ENCODE data around the gene NOC2L. TPM values are rescaled to one million over a fixed set of nuclear protein-coding genes. Genes with fewer than 3 reads are reported as not detected.

The NOC2L gene
- total RNA-seq, 1 donor from 2014 or later: 46.5 TPM

DNA sequence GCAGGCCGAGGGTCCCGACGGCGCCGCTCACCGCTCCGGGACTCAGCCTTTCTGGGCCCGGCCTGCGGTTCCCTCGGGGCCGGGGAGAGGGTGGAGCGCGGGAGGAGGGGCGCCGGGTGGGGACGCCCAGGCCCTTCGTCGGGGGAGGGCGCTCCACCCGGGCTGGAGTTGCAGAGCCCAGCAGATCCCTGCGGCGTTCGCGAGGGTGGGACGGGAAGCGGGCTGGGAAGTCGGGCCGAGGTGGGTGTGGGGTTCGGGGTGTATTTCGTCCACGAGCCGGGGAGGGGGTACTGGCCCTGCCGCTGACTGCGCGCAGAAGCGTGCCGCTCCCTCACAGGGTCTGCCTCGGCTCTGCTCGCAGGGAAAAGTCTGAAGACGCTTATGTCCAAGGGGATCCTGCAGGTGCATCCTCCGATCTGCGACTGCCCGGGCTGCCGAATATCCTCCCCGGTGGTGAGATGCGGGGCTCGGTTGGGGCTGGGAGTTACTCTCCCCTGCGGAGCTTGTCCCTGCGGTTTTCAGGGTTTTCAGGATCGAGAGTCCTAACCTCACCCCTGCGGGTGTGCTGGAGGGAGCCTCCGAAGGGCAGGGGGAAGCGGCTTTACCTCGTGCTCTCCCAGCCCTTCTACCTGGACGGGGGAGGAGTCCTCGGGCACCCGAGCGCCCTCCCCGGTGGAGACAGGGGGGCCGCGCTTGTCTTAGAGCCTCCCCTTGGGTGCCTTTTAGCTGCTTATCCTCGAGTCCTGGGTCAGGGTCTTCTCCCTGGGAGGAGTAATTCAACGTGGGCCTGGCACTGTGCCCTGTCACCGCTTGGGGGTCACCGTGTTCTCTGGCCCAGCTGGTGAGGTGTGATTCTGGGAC is 33.3 kb downstream of the NOC2L start:
- Histone ChIP-seq H3K4me1 (peaks cover 29% of the 10 kb centered on the region), H3K27me3 (ENCODE audit: low read depth) (peaks cover 71% of the 10 kb centered on the region), H3K4me3 (peak overlapping the region; percentile 53), H3K9me3 (no peaks in the 10 kb centered on the region), H3K36me3 (no peaks in the 10 kb centered on the region), H3K27ac (no peak overlapping the region)
- DNase-seq (no peak), ATAC-seq (no peak)
- TF ChIP-seq, protein P1, sequence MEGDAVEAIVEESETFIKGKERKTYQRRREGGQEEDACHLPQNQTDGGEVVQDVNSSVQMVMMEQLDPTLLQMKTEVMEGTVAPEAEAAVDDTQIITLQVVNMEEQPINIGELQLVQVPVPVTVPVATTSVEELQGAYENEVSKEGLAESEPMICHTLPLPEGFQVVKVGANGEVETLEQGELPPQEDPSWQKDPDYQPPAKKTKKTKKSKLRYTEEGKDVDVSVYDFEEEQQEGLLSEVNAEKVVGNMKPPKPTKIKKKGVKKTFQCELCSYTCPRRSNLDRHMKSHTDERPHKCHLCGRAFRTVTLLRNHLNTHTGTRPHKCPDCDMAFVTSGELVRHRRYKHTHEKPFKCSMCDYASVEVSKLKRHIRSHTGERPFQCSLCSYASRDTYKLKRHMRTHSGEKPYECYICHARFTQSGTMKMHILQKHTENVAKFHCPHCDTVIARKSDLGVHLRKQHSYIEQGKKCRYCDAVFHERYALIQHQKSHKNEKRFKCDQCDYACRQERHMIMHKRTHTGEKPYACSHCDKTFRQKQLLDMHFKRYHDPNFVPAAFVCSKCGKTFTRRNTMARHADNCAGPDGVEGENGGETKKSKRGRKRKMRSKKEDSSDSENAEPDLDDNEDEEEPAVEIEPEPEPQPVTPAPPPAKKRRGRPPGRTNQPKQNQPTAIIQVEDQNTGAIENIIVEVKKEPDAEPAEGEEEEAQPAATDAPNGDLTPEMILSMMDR (IDR thresholded peaks at IDR 0.05): no peak
- intact Hi-C loops (cut with DNase I): no loop called here

DNA sequence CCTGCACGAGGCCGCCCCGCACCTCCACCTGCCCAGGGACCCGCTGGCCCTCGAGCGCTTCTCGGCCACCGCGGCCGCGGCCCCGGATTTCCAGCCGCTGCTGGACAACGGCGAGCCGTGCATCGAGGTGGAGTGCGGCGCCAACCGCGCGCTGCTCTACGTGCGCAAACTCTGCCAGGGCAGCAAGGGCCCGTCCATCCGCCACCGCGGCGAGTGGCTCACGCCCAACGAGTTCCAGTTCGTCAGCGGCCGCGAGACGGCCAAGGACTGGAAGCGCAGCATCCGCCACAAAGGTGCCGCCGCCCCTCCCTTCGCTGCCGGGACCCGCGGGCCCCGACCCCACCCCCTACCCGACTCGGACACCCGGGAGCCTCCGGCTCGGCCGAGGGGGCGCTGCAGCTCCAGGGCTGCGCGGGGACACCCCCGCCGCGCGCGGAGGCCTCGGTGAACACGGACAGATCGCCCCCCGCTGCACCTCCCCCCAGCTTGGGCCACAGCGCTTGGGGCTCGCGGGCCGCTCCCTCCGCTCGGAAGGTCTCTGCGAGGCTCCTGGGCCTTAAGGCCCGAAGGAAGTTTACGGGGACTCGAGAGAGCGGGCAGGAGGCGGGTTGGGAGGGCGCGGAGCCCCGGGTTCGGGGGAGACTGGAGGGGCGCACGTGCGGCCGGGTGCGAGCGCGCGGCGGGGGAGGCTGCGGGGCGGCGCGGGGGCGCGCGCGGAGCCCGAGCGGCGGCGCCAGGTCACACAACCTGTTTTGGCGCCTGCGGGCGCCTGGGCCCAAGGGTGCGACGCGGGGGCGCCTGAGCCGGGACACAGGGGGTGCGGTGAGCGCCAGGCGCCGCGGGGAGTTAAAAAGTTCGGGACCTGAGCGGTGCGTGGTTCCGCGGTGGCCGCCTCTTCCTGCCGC is 34.1 kb downstream of the NOC2L start:
- no peaks in the 10 kb centered on the region for H3K36me3 ChIP-seq
- intact Hi-C loops (cut with DNase I): no loop called here
- H3K27ac ChIP-seq: no peak overlapping the region
- DNase-seq (no peak), ATAC-seq (peak in 1 of 2 donors; percentile 3)
- H3K27me3 ChIP-seq (ENCODE audit: low read depth): peaks cover 72% of the 10 kb centered on the region
- peaks cover 38% of the 10 kb centered on the region for H3K4me1 ChIP-seq
- peak overlapping the region; percentile 53 for H3K4me3 ChIP-seq
- TF ChIP-seq, protein P1 (IDR thresholded peaks at IDR 0.05): no peak
- H3K9me3 ChIP-seq: no peaks in the 10 kb centered on the region

DNA sequence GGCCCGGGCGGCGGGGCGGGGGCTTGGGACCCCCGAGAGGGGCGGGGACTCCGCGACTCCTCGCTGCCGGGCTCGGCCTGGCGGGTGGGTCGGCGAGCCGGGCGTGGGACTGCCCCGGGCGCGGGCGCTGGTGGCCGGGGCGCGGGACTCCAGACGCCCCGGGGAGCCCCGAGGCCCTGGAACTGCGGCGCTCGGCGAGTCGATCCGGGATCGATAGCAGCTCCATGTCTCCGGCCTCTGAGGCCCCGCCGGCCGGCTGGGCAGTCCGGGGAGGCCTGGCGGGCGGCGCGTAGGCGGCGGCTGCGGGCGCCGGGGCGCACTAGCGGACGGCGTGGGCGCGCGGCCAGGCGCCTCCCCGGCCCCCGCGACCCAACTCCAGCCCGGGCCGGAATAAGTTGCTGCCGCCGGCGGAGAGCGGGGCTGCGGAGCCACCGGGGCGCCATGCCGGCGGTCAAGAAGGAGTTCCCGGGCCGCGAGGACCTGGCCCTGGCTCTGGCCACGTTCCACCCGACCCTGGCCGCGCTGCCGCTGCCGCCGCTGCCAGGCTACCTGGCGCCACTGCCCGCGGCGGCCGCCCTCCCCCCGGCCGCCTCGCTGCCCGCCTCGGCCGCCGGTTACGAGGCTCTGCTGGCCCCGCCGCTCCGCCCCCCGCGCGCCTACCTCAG is 34.9 kb downstream of the NOC2L start:
- Histone ChIP-seq H3K4me3 (peak overlapping the region; percentile 53), H3K36me3 (no peaks in the 10 kb centered on the region), H3K9me3 (no peaks in the 10 kb centered on the region), H3K27me3 (ENCODE audit: low read depth) (peaks cover 80% of the 10 kb centered on the region), H3K27ac (no peak overlapping the region), H3K4me1 (peaks cover 38% of the 10 kb centered on the region)
- ATAC-seq: no peak
- DNase-seq: no peak
- intact Hi-C loops (cut with DNase I): no loop called here
- TF ChIP-seq, protein P1 (IDR thresholded peaks at IDR 0.05): no peak

DNA sequence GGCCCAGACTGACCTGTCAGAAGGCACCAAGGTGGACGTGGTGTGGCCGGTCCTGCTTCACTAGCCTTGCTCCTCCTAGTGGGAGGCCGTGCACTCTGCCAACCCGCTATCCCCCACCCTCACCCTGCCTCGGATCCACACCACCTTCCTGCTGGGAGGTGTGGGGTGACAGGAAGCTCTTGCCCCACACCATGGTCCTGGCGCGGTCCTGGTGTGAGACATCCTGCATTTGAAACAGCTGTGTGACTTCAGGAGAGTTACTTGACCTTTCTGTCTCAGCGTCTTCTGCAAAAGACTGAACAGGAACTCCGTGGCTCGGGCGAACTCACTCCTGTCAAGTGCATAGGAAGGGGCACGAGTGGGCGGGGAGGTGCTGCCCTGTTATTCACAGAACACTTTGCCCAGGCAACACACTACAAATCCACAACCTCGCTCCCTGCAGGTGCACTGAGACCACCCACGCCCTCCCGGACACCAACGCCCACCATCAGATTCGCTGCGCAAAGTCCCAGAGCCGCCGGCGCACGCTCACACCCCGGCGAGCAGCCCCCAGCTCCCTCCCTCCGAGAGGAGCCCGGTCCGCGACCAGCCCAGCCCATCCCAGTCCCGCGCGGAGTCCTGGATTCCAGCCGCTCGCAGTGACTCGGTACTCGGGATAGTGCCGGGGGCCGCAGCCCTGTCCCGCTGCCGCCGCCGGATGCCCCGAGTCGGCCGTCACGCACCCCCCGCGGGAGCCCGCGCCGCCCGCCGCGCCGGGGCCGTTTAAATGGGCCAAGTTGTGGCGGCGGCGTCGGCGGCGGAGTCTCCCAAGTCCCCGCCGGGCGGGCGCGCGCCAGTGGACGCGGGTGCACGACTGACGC is 35.7 kb downstream of the NOC2L start, which contains the start of gene SAMD11:
Gene SAMD11, plus strand, starts transcription at position 793 of the 860 bp plus-strand sequence. CDS start 509 bp downstream, outside the sequence.
- peak within 1 kb of the TSS; percentile 53 for H3K4me3 ChIP-seq
- DNase-seq (peak; percentile 83), ATAC-seq (peak; percentile 53 to 67)
- no peaks in the 10 kb centered on the region for H3K9me3 ChIP-seq
- TF ChIP-seq, protein P1 (IDR thresholded peaks at IDR 0.05): no peak
- H3K36me3 ChIP-seq: no peaks in the 10 kb centered on the region
- peaks cover 38% of the 10 kb centered on the region for H3K4me1 ChIP-seq
- intact Hi-C loops (cut with DNase I): no loop called here
- peaks cover 88% of the 10 kb centered on the region for H3K27me3 ChIP-seq (ENCODE audit: low read depth)
- no peak within 1 kb of the TSS for H3K27ac ChIP-seq
